GM23338 (cell line): ENCODE measurements around the gene SPATA45.

ENCODE experiments used
- CTCF ChIP-seq, 2 experiments: fragments of 200-600 bp in 1 of 2; sonication (generic) in 1 of 2; conservative IDR thresholded peaks; 2 replicates each; pipeline versions ENCODE4 v1.5.1 to v1.6.1; 2016 to 2017; ENCODE audit warnings: antibody characterized with exemption in 2 of 2, low read depth in 2 of 2, mild to moderate bottlenecking in 2 of 2, moderate library complexity in 1 of 2
- TF ChIP-seq, protein P1 (sequence below): IDR thresholded peaks from one replicate; pipeline ENCODE4 v1.6.1; 2018; ENCODE audit warnings: antibody characterized with exemption; ENCODE audit not compliant: unreplicated experiment

DNA sequence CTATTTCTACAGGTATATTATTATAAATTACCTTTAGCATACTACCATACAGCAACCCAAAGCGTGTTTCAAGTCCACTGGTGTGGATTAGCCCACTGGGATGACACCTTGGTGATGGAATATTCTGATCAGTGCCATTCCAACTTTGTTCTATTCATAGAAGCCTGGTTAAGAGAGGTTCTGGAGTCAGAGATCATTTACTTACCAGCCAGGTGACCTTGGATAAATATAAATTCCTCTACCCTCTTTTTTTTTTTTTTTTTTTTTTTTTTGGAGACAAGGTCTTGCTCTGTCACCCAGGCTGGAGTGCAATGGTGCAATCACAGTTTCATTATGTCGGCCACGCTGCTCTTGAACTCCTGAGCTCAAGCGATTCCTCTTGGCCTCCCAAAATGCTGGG, at the start of gene SPATA45:
- no peak for TF ChIP-seq CTCF (conservative IDR thresholded peaks at IDR 0.05; ENCODE audit: low read depth in 2 of 2)
- TF ChIP-seq, protein P1, sequence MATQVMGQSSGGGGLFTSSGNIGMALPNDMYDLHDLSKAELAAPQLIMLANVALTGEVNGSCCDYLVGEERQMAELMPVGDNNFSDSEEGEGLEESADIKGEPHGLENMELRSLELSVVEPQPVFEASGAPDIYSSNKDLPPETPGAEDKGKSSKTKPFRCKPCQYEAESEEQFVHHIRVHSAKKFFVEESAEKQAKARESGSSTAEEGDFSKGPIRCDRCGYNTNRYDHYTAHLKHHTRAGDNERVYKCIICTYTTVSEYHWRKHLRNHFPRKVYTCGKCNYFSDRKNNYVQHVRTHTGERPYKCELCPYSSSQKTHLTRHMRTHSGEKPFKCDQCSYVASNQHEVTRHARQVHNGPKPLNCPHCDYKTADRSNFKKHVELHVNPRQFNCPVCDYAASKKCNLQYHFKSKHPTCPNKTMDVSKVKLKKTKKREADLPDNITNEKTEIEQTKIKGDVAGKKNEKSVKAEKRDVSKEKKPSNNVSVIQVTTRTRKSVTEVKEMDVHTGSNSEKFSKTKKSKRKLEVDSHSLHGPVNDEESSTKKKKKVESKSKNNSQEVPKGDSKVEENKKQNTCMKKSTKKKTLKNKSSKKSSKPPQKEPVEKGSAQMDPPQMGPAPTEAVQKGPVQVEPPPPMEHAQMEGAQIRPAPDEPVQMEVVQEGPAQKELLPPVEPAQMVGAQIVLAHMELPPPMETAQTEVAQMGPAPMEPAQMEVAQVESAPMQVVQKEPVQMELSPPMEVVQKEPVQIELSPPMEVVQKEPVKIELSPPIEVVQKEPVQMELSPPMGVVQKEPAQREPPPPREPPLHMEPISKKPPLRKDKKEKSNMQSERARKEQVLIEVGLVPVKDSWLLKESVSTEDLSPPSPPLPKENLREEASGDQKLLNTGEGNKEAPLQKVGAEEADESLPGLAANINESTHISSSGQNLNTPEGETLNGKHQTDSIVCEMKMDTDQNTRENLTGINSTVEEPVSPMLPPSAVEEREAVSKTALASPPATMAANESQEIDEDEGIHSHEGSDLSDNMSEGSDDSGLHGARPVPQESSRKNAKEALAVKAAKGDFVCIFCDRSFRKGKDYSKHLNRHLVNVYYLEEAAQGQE = no peak
